CMK (cell line): ENCODE data around the gene STOM.

Experiments
- DNase-seq: peaks from one replicate; pipeline ENCODE4 v3.0.0-alpha.2; 2010; ENCODE audit warnings: low read depth

STOM gene

DNA sequence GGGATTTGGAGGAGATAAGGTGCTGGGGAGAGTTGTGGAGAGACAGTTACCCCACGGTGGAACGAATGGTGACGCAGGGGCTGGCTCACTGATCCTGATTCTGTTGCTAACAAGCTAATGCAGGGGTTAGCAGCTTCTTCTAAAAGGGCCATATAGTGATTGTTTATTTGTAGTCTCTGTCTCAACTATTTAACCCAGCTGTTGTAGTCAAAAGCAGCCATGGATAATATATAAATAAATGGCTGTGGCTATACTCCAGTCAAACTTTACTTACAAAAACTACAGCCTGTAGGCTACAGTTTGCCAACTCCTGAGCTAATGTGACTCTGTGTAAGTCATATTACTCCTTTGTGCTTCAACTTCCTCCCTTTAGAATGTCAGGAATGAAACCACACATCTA is 21.8 kb downstream of the STOM start:
- no peak for DNase-seq

DNA sequence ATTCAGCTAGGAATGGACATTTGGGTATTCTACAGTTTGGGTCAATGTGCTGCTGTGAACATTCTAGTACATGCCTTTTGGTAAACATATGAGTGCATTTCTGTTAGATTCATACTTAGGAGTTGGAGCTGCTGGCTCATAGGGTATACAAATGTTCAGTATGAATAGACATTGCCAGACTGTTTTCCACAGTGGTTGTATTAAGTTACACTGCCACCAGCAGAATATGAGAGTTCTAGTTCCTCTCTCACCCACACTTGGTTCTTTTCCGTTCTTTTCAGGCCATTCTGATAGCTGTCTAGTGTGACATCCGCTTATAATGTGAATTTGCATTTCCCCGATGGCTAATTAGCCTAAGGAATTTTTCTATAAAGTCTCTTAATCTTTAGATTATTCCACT is 25.0 kb downstream of the STOM start:
- no peak for DNase-seq

DNA sequence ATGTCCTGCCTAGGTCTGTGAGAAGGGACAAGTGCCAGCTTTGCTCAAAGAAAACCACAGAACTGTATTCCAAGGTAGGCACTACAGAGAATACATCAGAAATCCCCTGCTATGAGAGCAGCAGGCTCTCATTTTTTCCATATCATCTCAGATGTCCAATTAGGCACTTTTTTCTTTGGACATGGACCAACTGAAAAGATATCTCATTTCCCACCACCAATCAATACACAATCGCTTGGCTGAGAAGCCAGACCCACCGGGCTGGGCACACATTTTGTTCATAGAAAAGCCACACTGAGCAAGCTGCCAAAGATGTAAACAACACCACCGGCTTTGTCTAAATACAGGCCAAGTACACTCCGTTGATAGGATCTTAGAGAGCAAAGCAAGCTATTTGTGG is 25.9 kb downstream of the STOM start:
- no peak for DNase-seq

DNA sequence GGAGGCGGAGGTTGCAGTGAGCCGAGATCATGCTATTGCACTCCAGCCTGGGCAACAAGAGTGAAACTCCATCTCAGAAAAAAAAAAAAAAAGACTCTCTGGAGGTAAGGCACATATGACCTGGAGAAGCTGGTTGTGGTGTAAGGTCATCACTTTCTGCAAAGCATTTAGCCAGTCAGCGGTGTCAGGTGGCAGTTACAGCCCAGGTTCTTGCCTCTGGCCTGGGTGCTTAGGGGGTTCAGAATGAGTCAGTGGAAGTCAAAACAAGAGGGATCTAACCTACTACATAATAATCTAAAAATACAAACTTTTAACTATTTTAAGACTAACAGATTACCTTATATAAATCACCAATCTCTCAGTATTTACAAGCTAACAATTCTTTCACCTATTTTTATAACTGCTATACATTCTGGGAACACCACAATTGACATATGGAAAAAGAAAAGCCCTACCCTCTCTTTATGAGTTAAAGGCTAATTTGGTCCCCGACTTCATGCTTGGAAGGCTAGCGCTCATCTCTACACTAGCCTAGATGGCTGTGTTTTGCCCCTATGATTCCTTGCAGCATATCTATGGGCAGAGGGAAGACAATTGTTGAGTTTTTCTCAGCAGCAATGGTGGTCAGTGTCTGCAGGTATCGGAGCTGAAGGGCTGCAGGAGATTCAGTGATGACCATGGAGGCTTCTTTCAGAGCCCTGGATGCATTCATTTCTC is 29.2 kb downstream of the STOM start:
- DNase-seq: no peak

DNA sequence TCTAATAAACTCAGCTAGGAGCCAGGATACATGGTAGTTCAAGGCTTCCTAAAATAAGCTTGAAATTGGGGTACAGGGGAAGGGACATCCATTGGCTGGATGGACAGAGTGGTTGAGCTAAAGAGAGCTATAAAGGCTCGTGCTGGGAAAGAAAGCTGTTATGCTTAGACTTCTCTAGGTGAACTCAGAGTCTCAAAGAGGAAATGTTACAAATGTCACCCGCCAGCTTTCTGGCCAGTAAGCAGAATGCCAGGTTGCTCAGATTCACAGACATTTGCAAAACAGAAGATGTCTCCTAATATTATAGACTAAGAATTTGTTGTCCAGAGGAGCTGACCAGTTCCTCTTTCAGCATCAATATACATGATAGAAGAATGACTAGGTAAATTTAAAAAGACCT is 30.6 kb downstream of the STOM start:
- no peak for DNase-seq

DNA sequence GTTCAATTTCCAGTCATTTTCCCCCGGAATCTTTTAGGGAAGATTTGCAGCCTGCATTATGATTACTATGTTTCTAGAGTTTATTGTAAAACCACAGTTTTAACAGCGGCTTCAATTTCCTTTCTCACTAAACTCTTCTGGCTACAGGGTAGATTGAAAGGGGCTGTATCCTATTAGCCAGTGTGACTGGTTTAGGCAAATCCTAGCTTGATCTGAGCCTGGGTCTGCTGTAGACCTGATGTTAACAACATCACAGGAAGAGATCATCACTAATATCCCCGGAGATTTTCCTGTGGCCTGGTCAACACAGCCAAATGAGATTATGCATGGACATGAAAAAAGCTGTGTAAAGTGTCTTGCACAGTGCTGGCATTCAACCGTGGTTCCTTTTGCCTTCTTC is 33.4 kb downstream of the STOM start:
- DNase-seq: no peak

DNA sequence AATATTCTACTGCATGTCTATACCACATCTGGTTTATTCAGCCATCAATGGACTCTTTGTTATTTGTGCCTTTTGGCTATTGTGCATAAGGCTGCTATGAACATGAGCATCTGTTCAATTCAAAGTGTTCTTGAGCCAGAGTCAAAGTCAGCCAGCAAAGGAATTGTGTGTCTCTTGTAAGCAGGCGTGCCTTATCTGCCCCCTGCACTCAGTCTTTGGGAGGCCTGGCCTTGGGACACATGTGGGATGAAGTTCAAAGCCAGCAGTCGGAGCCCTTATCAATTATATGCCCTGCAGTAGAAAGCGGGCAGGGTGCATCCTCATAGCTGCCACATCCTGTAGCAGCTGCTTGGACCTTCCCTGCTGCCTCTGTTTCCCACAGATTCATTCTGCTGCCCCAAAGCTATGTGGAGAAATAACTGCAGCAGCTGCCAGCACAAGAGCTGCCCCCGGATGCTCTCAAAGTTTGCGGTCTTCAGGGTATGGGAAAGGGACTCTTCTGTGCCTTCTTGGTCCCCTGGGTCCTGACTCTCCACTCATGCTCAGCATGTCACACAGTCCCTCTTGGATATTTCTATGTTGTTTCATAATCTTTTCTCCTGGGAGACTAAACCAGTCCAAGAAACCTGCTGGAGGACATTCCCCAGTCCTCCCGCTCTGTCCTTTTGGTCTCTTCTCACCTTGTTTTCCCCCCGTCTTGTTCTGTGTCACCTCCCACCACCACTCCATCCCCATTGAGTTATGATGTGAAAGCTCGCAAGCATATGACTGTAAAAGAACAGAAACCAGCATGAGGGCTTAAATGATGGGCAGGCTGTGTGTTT is 35.9 kb downstream of the STOM start:
- peak; percentile 94 for DNase-seq

DNA sequence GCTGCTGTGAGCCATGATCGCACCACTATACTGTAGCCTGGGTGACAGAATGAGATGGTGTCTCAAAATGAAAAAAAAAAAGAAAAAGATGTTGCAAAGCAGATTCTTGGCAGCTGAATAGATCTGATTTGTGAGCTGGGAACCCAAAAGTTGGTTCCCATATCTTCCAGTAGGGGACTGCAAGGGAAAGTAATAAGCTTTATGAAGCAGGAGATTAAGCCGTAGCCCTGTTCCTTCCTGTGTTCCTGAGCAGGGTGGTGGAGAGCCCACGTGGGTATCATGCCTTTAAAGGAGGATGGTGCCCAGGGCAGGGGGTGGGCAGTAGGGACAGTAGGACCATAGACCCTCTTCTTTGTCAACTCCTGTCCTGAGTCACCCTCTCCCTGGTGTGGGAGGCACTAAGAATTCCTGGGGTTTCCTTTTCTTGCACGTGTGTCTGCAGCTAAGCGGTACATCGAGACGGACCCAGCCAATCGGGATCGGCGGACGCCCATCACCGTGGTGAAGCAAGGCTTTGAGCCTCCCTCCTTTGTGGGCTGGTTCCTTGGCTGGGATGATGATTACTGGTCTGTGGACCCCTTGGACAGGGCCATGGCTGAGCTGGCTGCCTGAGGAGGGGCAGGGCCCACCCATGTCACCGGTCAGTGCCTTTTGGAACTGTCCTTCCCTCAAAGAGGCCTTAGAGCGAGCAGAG is 37.9 kb downstream of the STOM start:
- DNase-seq: no peak

DNA sequence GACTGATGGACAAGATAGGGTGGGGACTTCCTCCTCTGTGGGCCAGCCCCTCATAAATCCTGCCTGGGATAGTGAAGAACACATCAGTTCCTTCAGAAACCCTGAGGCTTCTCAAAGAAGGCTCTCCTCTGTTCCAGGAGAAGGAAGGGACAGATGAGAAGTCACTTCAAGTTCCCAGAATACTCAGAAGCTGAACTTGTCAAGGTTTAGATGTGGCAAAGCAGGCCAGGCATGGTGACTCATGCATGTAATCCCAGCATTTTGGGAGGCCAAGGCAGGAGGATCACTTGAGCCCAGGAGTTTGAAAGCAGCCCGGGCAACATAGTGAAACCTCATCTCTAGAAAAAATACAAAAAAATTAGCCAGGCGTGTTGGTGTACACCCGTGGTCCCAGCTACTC is 38.5 kb downstream of the STOM start:
- DNase-seq: no peak

DNA sequence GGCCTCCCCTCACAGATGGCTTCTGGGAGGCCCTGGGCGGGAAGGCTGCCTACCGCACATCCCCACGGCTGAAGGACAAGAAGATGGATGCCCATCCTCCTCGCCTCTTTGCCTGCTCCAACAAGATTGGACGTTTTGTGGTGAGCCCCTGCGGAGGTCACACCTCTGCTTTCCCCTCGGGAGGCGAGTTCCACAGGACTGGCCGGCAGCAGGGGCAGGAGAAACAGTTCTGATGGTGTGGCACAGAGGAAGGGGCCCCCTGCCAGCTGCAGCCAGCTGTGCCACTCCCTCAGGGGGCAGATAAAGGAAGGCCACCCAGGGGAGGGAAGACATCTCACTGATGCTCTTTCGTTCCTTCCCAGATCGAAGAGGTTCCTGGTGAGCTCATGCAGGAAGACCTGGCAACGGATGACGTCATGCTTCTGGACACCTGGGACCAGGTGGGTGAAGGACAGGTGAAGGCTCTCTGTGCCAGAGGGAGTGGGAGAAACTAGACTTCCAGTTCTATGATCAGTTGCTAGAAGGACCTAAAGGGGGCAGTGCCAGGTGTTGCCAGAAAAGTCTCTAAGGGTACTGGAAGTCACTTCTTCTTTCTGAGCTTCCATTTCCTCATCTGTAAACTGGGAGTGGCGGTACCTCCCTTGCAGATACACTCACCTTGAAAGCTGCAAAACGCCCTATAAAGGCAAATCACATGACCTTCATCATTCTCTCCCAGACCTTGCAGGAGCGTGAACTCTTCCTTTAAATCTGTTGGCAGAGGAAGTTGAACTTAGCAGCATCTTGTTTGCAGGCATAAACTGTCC is 41.0 kb downstream of the STOM start:
- DNase-seq: no peak

DNA sequence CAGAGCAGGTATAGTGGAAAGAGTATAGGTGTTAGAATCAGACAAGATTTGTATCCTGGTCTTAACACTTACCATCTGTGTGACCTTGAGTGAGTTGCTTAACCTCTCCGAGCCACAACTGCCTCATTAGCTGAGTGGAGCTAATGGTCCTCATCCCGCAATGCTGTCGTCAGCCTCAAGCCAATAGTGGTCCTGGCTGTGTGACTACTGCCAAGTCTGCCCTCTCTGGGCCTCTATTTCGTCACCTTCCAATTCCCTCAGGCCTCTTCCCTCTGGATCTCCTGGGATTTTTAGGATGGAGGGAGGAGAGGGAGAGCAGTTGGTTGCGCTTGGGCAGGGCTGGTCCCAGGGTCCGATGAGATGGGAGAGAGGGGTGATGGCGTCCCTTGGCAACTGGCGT is 41.6 kb downstream of the STOM start:
- DNase-seq: no peak

DNA sequence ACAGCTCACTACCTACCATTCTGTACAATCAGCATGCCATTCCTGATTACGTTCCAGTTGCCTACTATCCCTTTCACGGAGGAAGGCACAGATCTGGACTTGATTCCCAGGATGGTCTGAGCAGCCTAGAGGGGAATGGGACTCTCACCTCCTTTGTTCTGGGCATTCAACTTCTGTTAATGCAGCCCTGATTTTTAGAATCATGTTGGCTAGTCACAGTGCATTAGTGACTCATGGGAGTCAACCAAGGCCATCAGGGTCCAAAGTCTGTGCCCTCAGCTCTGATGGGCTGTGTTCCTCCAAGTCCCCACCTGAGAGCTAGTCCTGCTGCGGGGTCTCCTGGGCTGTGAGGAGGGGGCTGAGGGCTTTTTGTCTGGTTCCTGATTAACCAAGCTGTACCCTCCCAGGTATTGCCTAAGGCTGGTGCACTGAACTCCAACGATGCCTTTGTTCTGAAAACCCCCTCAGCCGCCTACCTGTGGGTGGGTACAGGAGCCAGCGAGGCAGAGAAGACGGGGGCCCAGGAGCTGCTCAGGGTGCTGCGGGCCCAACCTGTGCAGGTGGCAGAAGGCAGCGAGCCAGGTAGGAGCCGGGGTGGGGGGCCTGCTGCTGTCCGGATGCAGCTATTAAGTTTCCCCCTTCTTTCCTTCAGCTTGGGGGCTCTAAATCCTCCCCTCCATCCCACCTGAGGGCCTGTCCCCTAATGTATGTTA is 43.0 kb downstream of the STOM start:
- no peak for DNase-seq

DNA sequence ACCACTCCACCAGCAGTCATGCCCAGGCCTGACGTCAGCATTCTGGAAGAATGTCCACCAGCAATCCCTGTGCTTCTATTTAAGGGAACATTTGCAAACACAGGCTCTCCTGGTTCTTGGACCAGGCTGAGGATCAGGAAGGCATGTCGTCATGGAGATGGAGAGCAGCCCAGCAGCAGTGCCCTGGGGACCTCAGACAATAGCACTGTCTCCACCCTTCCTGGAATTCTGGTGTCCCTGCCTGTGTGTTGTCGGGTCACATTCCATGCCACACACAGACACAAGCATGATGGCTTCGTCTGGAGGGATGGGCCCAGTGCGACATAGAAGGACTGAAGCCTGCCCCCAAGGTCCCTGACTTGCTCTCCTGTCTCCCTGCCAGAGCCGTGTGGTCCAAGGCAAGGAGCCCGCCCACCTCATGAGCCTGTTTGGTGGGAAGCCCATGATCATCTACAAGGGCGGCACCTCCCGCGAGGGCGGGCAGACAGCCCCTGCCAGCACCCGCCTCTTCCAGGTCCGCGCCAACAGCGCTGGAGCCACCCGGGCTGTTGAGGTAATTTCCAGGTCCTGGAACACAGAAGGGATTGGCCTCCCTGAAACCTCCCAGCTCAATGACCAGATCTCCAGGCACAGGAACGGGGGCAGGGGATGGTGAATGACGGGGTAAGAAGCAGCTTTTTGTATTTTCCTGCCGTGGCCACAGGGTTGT is 43.8 kb downstream of the STOM start:
- DNase-seq: no peak

DNA sequence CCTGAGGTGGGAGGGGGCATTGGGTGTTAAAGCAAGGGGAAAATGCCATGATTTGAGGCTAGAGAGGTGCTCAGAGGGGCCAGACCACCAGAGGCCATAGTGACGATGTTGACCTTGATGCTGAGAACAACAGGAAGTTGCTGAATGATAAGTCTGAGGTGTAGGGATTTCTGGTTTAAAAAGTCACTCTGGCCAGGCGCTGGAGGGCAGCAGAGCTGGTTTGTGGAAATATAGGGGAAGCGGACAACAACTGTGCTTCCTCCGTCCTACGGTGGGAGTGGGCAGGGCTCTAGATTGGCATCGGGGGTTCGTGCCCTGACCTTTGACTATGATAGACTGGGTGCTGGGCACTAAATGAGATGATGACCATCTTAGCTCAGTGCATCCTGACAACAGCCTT is 44.7 kb downstream of the STOM start:
- peak; percentile 33 for DNase-seq

DNA sequence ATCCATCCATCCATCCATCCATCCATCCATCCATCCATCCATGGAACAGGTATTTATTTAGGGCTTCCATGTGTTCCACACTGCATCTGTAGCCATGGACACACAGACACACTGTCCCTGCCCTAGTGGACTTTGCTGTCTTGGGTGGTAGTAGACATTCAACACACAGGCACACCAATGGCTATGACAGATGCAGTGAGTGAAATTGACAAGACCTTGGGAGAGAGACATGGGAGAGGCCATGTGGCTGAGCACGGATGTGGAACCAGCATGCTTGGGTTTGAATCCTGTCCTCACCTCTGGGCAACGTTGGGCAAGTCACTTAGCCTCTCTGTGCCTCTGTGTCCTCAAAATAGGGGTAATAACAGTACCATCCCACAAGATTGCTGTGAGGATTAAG is 45.3 kb downstream of the STOM start:
- DNase-seq: no peak

DNA sequence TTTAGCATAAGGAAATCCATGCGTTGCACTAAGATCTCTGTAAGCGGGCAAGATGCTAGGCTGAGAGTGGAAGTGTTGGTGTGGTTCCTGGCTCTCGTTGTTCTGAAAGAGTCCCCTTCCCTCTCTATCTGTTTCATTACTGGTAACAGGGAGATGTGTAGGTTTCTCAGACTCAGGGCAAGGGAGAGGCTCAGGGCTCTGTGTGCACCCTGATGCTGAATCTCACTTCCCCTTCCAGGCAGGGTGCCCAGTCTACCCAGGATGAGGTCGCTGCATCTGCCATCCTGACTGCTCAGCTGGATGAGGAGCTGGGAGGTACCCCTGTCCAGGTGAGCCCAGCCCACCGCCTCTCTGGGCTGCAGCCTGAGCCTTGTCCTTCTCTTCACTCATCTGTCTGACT is 45.7 kb downstream of the STOM start:
- DNase-seq: no peak

DNA sequence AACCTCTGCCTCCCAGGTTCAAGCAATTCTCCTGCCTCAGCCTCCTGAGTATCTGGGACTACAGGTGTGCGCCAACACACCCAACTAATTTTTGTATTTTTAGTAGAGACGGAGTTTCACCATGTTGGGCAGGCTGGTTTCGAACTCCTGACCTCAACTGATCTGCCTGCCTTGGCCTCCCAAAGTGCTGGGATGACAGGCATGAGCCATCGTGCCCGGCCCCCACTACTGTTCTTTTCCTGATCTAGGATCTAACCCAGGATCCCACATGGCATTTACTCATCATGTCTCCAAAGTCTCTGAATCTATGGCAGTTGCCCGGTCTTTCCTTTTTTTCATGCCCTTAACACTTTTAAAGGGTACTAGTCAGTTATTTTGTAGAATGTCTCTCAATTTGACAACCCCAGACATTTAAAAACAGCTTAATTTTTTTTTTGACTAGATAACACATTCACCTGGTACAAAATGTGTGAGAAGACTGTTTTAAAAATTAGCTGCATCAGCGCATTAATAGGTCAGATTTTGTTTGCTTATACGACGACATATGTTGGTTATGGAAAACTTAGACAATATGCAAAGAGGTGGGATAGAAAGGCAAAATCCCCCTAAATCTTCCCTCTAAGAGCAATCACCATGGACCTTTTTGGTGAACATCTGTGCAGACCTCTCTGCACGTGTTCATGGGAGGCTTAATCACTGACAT is 46.5 kb downstream of the STOM start:
- DNase-seq: no peak

DNA sequence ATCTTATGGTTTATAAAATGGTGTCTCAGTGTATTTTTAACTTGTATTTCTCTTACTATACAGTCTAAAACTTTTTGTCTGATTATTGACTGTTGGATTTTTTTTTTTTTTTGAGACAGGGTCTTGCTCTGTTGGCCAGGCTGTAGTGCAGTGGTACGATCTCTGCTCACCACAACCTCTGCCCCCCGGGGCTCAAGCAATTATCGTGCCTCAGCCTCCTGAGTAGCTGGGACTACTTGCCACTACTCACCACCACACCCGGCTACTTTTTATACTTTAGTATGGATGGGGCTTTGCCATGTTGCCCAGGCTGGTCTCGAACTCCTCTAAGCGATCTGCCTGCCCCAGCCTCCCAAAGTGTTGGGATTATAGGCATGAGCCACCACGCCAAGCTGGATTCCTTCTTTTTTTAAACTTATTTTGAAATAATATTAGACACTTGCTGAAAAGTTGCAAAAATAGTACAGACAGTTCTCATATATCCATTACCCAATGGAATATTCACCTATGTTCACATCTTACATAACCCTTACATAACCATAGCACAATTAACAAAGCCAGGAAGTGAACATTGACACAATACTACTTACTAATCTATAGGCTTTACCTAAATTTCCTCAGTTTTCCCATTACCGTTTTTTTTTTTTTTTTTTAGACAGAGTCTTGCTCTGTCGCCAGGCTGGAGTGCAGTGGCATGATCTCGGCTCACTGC is 47.2 kb downstream of the STOM start:
- no peak for DNase-seq

DNA sequence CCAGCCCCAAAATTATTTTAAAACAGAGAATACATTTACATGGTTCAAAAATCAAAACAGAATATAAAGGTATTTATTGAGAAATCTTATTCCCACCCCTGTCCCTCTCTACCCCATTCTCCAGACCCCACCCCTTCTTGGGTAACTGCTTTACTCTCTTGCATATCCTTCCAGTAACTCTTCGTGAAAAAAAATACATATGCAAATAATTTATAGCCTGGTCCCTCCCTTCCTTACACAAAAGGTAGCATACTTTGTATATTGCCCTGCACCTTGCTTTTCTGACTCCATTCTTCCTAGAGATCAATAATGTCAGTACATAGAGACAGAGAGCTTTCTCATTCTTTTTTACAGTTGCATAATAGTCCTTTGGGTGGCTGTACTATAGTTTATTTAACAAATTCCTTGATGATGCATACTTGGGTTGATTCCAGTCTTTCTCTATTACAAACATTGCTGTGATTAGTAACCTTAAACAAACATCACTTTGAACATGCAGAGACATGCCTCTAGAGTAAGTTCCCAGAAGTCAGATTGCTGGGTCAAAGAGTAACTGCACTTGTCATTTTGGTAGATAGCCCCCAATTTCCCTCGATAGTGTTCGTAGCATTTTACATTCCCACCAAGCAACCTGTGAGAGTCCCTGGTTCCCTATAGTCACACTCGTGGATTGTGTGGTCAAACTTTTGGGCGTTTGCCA is 47.9 kb downstream of the STOM start:
- DNase-seq: no peak
